Type B pancreatic cell (in vitro differentiated cells): ENCODE measurements around the gene MACROD1. TPM values are rescaled to one million over a fixed set of nuclear protein-coding genes. Genes with fewer than 3 reads are reported as not detected.

Source experiments
- DNase-seq: peaks from one replicate; pipeline ENCODE4 v3.0.0; 2021; ENCODE audit warnings: mixed read lengths; ENCODE audit not compliant: unreplicated experiment; ENCODE audit errors: extremely low spot score
- H3K27ac Mint-ChIP-seq: 2 replicates; pipeline ENCODE4 v1.8.0; 2021; ENCODE audit warnings: mild to moderate bottlenecking, mixed read lengths
- H3K27me3 Mint-ChIP-seq: 2 replicates; pipeline ENCODE4 v1.8.0; 2021; ENCODE audit warnings: mixed read lengths
- H3K36me3 Mint-ChIP-seq: 2 replicates; pipeline ENCODE4 v1.8.0; 2021; ENCODE audit warnings: mixed read lengths
- H3K4me1 Mint-ChIP-seq: one replicate; pipeline ENCODE4 v1.8.0; 2021; ENCODE audit warnings: mixed read lengths; ENCODE audit not compliant: unreplicated experiment
- H3K4me3 Mint-ChIP-seq: 2 replicates; pipeline ENCODE4 v1.8.0; 2021; ENCODE audit warnings: mild to moderate bottlenecking, mixed read lengths
- H3K9me3 Mint-ChIP-seq: 2 replicates; pipeline ENCODE4 v1.8.0; 2021; ENCODE audit warnings: mixed read lengths
- CTCF ChIP-seq: fragments of 200-600 bp; sonication (generic); conservative IDR thresholded peaks from 2 replicates; pipeline ENCODE4 v1.5.0; 2021; ENCODE audit warnings: antibody characterized with exemption, mild to moderate bottlenecking
- total RNA-seq: library from RNA; stranded (reverse); gene quantifications from 2 replicates; pipeline ENCODE4 v1.2.1, GENCODE V29; 2021; ENCODE audit warnings: low replicate concordance

MACROD1 gene
- total RNA-seq, 1 donor from 2014 or later, result 21.1 TPM

DNA sequence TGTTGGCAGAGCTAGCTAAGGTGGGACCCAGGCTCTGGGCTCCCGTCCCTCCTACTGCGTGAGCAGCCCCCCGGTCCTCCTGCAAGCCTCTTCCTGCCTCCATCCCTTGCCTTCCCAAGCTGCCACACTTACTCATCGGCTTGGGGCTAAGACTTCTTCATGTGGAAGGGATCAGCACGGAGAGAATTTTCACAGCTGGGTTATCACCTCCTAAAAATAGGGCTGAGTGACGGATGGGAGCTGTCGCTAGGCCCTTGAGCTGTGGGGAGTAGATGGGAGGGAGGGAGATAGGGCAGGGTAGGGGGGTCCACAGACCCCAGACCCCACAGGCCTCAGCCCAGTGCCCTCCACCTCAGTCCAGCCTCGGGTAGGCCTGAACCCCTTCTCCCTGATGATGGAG lies 89.2 kb downstream of the MACROD1 start:
- DNase-seq, result no peak
- Mint-ChIP-seq H3K4me3 (no peak overlapping the region), H3K27ac (no peak overlapping the region), H3K4me1 (peaks cover 22% of the 10 kb centered on the region), H3K36me3 (no peaks in the 10 kb centered on the region), H3K27me3 (peaks cover 3% of the 10 kb centered on the region), H3K9me3 (no peaks in the 10 kb centered on the region)
- no peak for TF ChIP-seq CTCF

GRCh38 chr11:64074239-64074638 lies 91.7 kb downstream of the MACROD1 start:
- Mint-ChIP-seq H3K4me3 (no peak overlapping the region), H3K27me3 (no peaks in the 10 kb centered on the region), H3K36me3 (no peaks in the 10 kb centered on the region), H3K4me1 (peaks cover 25% of the 10 kb centered on the region), H3K27ac (no peak overlapping the region), H3K9me3 (no peaks in the 10 kb centered on the region)
- no peak for DNase-seq
- TF ChIP-seq CTCF, result no peak

DNA sequence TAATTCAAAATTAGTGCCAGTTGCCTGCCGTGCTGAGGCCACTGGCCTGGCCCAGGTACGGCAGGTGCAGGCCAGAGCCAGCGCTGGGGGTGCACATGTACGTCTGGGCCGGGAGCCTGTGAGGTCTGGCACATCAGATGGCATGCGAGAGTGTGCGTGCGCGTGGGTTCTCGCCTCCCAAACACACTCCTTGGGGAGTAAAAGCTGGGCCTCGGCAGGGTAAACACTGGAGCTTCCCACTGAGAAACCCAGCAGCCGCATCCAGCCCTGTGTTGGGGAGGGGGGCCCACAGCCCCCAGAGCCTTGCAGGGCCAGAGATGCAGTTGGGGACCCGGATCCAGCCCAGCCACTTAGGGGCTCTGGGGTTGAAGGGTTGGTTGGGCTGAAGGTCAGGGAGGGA lies 92.4 kb downstream of the MACROD1 start:
- no peaks in the 10 kb centered on the region for H3K9me3 Mint-ChIP-seq
- DNase-seq, result no peak
- no peak for TF ChIP-seq CTCF
- H3K27me3 Mint-ChIP-seq, result no peaks in the 10 kb centered on the region
- no peak overlapping the region for H3K4me3 Mint-ChIP-seq
- no peaks in the 10 kb centered on the region for H3K36me3 Mint-ChIP-seq
- no peak overlapping the region for H3K27ac Mint-ChIP-seq
- peaks cover 22% of the 10 kb centered on the region for H3K4me1 Mint-ChIP-seq

DNA sequence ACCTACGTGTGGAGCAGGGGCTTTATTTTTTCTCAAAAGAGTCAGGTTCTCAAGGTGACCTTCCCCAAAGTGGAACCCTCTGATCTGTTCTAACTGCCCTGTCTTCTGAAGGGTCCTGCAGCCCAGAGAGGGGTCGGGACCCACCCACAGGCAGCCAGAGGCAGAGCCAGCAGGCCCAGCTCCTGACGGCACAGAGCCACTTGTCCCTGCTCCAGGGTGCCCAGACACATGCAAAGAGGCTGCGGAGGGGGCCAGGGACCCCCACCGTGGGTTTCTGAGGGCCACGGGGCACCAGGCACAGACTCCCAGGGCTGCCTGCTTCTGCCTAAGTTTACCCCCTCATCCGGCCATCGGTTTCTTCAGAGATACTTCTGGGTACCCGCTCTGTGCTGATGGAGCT lies 93.0 kb downstream of the MACROD1 start:
- DNase-seq, result no peak
- Mint-ChIP-seq H3K4me3 (no peak overlapping the region), H3K9me3 (no peaks in the 10 kb centered on the region), H3K27ac (no peak overlapping the region), H3K36me3 (no peaks in the 10 kb centered on the region), H3K27me3 (no peaks in the 10 kb centered on the region), H3K4me1 (peaks cover 26% of the 10 kb centered on the region)
- TF ChIP-seq CTCF, result no peak

GRCh38 chr11:64072403-64072802 lies 93.5 kb downstream of the MACROD1 start:
- Mint-ChIP-seq H3K27me3 (no peaks in the 10 kb centered on the region), H3K36me3 (no peaks in the 10 kb centered on the region), H3K4me3 (no peak overlapping the region), H3K9me3 (no peaks in the 10 kb centered on the region), H3K27ac (no peak overlapping the region), H3K4me1 (peaks cover 28% of the 10 kb centered on the region)
- DNase-seq, result no peak
- TF ChIP-seq CTCF, result no peak

GRCh38 chr11:64071849-64072248 lies 94.1 kb downstream of the MACROD1 start:
- Mint-ChIP-seq H3K27ac (no peak overlapping the region), H3K4me3 (no peak overlapping the region), H3K4me1 (peaks cover 29% of the 10 kb centered on the region), H3K9me3 (no peaks in the 10 kb centered on the region), H3K27me3 (no peaks in the 10 kb centered on the region), H3K36me3 (no peaks in the 10 kb centered on the region)
- no peak for TF ChIP-seq CTCF
- no peak for DNase-seq
